ENCODE data around the gene RIMBP2. TPM values are rescaled to one million over a fixed set of nuclear protein-coding genes. Genes with fewer than 3 reads are reported as not detected.

The RIMBP2 gene
- total RNA-seq, 1 experiment from 2014 or later, result not detected

- Mint-ChIP-seq H3K36me3 (ENCODE audit: insufficient read depth, unreplicated experiment) (no peaks in the 10 kb centered on the region), H3K27ac (ENCODE audit: unreplicated experiment) (no peak overlapping the region), H3K27me3 (ENCODE audit: insufficient read depth, unreplicated experiment) (no peaks in the 10 kb centered on the region)
Measured at GRCh38 chr12:130680451-130680990, 35.6 kb downstream of the RIMBP2 start.

GRCh38 chr12:130677957-130678558, 38.0 kb downstream of the RIMBP2 start:
- intact Hi-C loops (cut with micrococcal nuclease; ENCODE audit: unreplicated experiment), result no loop called here
- Mint-ChIP-seq H3K36me3 (ENCODE audit: insufficient read depth, unreplicated experiment) (no peaks in the 10 kb centered on the region), H3K4me1 (ENCODE audit: low read depth, unreplicated experiment) (no peaks in the 10 kb centered on the region), H3K4me3 (ENCODE audit: unreplicated experiment) (no peak overlapping the region), H3K27me3 (ENCODE audit: insufficient read depth, unreplicated experiment) (peaks cover 2% of the 10 kb centered on the region), H3K27ac (ENCODE audit: unreplicated experiment) (no peak overlapping the region), H3K9me3 (ENCODE audit: unreplicated experiment) (no peaks in the 10 kb centered on the region)
- ChIA-PET POLR2A (no interaction called here), CTCF (no interaction called here)
- no peak for DNase-seq
- BruUV-seq (replicated peaks), result no TSS peak
- Histone ChIP-seq H3K27me3 (replicated peaks; ENCODE audit: control insufficient read depth, insufficient read depth, low read length) (no peaks in the 10 kb centered on the region), H3K36me3 (ENCODE audit: control insufficient read depth, insufficient read depth, low read length) (no peaks in the 10 kb centered on the region), H3K9me3 (no peaks in the 10 kb centered on the region), H3K4me3 (ENCODE audit: low read depth, low read length) (no peak overlapping the region), H3K4me1 (no peaks in the 10 kb centered on the region)
- no peak for TF ChIP-seq CTCF (IDR thresholded peaks at IDR 0.05; ENCODE audit: insufficient read depth in 1 of 2, low read depth in 1 of 2, low read length in 1 of 2, severe bottlenecking in 1 of 2, unreplicated experiment in 1 of 2)

More at GRCh38 chr12:130680451-130680990, 35.6 kb downstream of the RIMBP2 start:
- Histone ChIP-seq H3K27me3 (replicated peaks; ENCODE audit: control insufficient read depth, insufficient read depth, low read length) (no peaks in the 10 kb centered on the region), H3K36me3 (ENCODE audit: control insufficient read depth, insufficient read depth, low read length) (no peaks in the 10 kb centered on the region), H3K9me3 (no peaks in the 10 kb centered on the region), H3K4me3 (ENCODE audit: low read depth, low read length) (no peak overlapping the region), H3K4me1 (peaks cover 7% of the 10 kb centered on the region; the same call in 1 of the 2 replicates)
- H3K9me3 Mint-ChIP-seq (ENCODE audit: unreplicated experiment), result no peaks in the 10 kb centered on the region
- intact Hi-C loops (cut with micrococcal nuclease; ENCODE audit: unreplicated experiment), result no loop called here
- no TSS peak for BruUV-seq (replicated peaks)
- CTCF ChIA-PET, result no interaction called here
- no peaks in the 10 kb centered on the region for H3K4me1 Mint-ChIP-seq (ENCODE audit: low read depth, unreplicated experiment)
- POLR2A ChIA-PET, result no interaction called here
- TF ChIP-seq CTCF (IDR thresholded peaks at IDR 0.05; ENCODE audit: insufficient read depth in 1 of 2, low read depth in 1 of 2, low read length in 1 of 2, severe bottlenecking in 1 of 2, unreplicated experiment in 1 of 2), result no peak
- DNase-seq, result no peak
- no peak overlapping the region for H3K4me3 Mint-ChIP-seq (ENCODE audit: unreplicated experiment)

GRCh38 chr12:130675791-130676190, 40.3 kb downstream of the RIMBP2 start:
- peaks cover 2% of the 10 kb centered on the region for H3K27me3 Mint-ChIP-seq (ENCODE audit: insufficient read depth, unreplicated experiment)
- no peak overlapping the region for H3K4me3 Mint-ChIP-seq (ENCODE audit: unreplicated experiment)
- POLR2A ChIA-PET, result no interaction called here
- CTCF ChIA-PET, result no interaction called here
- H3K36me3 Mint-ChIP-seq (ENCODE audit: insufficient read depth, unreplicated experiment), result no peaks in the 10 kb centered on the region
- no peaks in the 10 kb centered on the region for H3K27me3 ChIP-seq (replicated peaks; ENCODE audit: control insufficient read depth, insufficient read depth, low read length)
- DNase-seq, result no peak
- peaks cover 9% of the 10 kb centered on the region for H3K9me3 Mint-ChIP-seq (ENCODE audit: unreplicated experiment)
- H3K27ac Mint-ChIP-seq (ENCODE audit: unreplicated experiment), result no peak overlapping the region
- intact Hi-C loops (cut with micrococcal nuclease; ENCODE audit: unreplicated experiment), result no loop called here
- no peaks in the 10 kb centered on the region for H3K4me1 Mint-ChIP-seq (ENCODE audit: low read depth, unreplicated experiment)
- H3K9me3 ChIP-seq, result no peaks in the 10 kb centered on the region
- H3K4me1 ChIP-seq, result no peaks in the 10 kb centered on the region
- no peak for TF ChIP-seq CTCF (IDR thresholded peaks at IDR 0.05; ENCODE audit: insufficient read depth in 1 of 2, low read depth in 1 of 2, low read length in 1 of 2, severe bottlenecking in 1 of 2, unreplicated experiment in 1 of 2)
- no TSS peak for BruUV-seq (replicated peaks)
- no peak overlapping the region for H3K4me3 ChIP-seq (ENCODE audit: low read depth, low read length)
- no peaks in the 10 kb centered on the region for H3K36me3 ChIP-seq (ENCODE audit: control insufficient read depth, insufficient read depth, low read length)

All from Caco-2 (cell line).